Measurements from ENCODE around the gene LTB4R2.

The LTB4R2 gene

GRCh38 chr14:24309538-24310264 is at the start of gene LTB4R2:
LTB4R2 (plus strand) TSS chr14:24310140; CDS start chr14:24310665, 525 bp downstream.
- no peak for TF ChIP-seq CTCF (IDR thresholded peaks at IDR 0.05; ENCODE audit: extremely low read depth, insufficient read depth, missing control alignments)
- in situ Hi-C loops (cut with MboI; ENCODE audit: low pct_unique_long_range_greater_than_20kb, low sequenced_read_pairs, unreplicated experiment) = no loop called here
- DNase-seq (ENCODE audit: low spot score) = no peak

DNA sequence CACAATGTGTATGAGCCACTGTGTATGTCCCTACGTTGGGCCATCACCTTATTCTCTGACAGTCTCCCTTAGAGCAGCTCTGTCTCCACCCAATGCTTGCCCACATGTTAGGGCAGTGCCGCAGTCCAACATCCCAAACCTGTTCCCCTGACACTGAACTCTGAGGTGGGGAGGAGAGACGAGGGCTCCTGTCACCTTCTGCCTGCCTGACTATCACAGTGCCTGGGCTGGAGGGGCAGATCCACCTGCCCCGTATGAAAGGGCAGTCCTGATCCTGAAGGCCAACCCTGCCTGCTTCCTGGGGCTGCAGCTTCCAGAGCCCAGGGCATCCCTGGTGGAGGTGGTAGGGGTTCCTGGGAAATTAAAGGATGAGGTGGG is 49.2 kb upstream of the LTB4R2 start:
- no peak for DNase-seq (ENCODE audit: low spot score)
- in situ Hi-C loops (cut with MboI; ENCODE audit: low pct_unique_long_range_greater_than_20kb, low sequenced_read_pairs, unreplicated experiment) = no loop called here
- no peak for TF ChIP-seq CTCF (IDR thresholded peaks at IDR 0.05; ENCODE audit: extremely low read depth, insufficient read depth, missing control alignments)

- no peak for TF ChIP-seq CTCF (IDR thresholded peaks at IDR 0.05; ENCODE audit: extremely low read depth, insufficient read depth, missing control alignments)
- in situ Hi-C loops (cut with MboI; ENCODE audit: low pct_unique_long_range_greater_than_20kb, low sequenced_read_pairs, unreplicated experiment) = no loop called here
- no peak for DNase-seq (ENCODE audit: low spot score)
Measured at GRCh38 chr14:24261256-24261968, 48.5 kb upstream of the LTB4R2 start.

DNA sequence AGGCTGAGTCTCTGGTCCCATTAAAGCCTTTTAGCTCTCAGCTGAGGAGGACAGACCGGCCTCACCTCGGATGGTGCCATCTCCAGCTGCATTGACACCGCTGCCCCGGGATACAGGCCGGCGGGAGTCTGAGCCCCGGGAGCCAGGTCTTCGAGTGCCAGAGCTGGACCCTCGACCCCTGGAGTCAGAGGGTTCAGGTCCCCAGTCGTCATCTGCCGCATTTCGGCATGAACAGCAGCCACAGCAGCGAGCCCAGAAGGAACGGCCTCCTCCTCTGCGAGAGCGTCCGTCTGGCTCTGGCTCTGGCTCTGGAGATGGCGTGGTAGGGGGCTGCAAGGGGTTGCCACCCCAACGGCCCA is 48.0 kb upstream of the LTB4R2 start:
- in situ Hi-C loops (cut with MboI; ENCODE audit: low pct_unique_long_range_greater_than_20kb, low sequenced_read_pairs, unreplicated experiment) = no loop called here
- no peak for TF ChIP-seq CTCF (IDR thresholded peaks at IDR 0.05; ENCODE audit: extremely low read depth, insufficient read depth, missing control alignments)
- DNase-seq (ENCODE audit: low spot score) = no peak

DNA sequence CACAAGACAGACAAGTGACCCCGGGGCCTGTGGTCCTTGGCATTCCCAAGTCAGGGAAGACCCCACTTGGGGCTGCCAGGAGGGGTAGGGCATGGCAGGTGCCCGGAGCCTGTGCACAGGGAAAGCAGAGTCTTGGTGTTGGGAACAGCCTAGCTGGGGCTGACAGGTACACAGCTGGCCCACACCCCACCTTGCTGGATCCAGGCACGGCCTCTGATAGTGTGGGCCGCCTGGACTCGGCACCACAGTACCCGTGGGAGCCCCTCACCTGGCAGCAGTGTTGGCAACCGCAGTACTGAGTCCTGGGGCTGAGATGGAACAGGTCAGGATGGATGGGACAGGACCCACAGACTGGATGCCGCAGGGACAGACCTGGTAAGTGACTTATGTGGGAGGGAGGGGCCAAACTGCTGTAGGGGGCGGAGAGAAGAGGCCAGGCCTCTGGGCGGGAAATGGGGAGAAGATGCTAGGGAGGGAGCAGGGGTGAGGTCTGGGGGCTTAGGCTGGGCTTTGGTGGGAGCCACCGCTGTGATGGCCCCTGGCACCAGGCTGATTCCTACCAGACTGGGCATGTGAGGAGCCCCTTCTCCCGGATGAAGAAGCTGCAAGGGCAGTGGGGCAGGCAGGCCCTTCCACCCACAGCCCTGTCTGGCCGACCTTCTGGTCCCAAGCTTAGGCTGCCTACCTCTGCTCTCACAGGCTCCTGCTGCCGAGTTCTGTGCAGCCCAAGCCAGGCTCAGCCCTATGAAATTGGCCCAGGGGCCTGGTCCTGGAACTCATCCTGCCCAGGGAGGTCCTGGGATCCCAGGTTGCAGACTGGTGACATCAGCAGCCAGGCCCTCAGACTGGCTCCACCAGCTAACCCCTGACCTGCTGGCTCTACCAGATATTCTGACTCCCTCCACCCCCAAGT is 46.9 kb upstream of the LTB4R2 start, which contains the start of gene TGM1:
Gene TGM1, minus strand, starts transcription at position 357 of the 913 bp plus-strand sequence. CDS start 825 bp downstream, outside the sequence.
- TF ChIP-seq CTCF (IDR thresholded peaks at IDR 0.05; ENCODE audit: extremely low read depth, insufficient read depth, missing control alignments) = no peak
- DNase-seq (ENCODE audit: low spot score) = no peak
- in situ Hi-C loops (cut with MboI; ENCODE audit: low pct_unique_long_range_greater_than_20kb, low sequenced_read_pairs, unreplicated experiment) = no loop called here

DNA sequence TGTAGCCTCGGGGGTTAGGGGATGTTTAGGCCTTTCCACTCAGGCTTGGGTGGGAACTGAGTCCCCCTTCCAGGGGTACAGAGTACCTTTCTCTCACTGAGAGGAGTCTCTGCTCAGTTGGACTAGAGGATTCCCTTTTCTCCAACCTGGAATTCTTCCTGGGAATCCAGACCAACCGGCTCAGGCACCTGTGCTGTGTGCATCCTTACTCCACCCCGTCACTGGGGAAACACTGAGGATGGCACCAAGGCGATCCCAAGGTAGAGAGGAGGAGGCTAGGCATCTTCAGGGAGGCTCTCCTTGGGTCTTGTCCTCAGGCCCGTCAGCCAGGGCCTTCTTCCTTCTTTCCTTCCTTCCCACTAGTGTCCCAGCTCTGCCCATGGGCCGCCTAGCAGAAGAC is 46.1 kb upstream of the LTB4R2 start:
- DNase-seq (ENCODE audit: low spot score) = no peak
- in situ Hi-C loops (cut with MboI; ENCODE audit: low pct_unique_long_range_greater_than_20kb, low sequenced_read_pairs, unreplicated experiment) = no loop called here
- TF ChIP-seq CTCF (IDR thresholded peaks at IDR 0.05; ENCODE audit: extremely low read depth, insufficient read depth, missing control alignments) = no peak

Data from GM13977 (cell line).